Panc1 (cell line): Measurements from ENCODE around the gene ZSCAN20. TPM values are rescaled to one million over a fixed set of nuclear protein-coding genes. Genes with fewer than 3 reads are reported as not detected.

Source experiments
- ATAC-seq: fragments of 200-7000 bp; cut with Tn5 transposase; 2 replicates; pipeline ENCODE4 v1.9.1; 2020; ENCODE audit warnings: mild to moderate bottlenecking, moderate library complexity
- BruUV-seq: library from RNA; stranded (reverse); fragments of 400-500 nt; replicated peaks from 2 replicates; lab custom pipeline; 2021; lab: Mats Ljungman, UMichigan
- CTCF ChIA-PET: fragments of 300-600 bp; sonication (Branson Sonifier 250); formaldehyde crosslinking; loops from one replicate; lab custom pipeline; 2022; ENCODE audit warnings: antibody characterized with exemption; lab: Charles Lee
- POLR2A ChIA-PET: fragments of 300-600 bp; sonication (Branson Sonifier 250); formaldehyde crosslinking; loops from one replicate; lab custom pipeline; 2022; ENCODE audit warnings: antibody characterized with exemption; lab: Charles Lee
- DNase-seq: peaks from one replicate; pipeline ENCODE4 v3.0.0-alpha.2; 2010; ENCODE audit warnings: low read depth, low spot score
- H3K27ac ChIP-seq: 2 replicates; pipeline ENCODE4 v1.5.1; 2011; ENCODE audit warnings: mild to moderate bottlenecking, low read length, inconsistent platforms
- H3K27me3 ChIP-seq: fragments of 200-500 bp; sonication (Bioruptor generic); 2 replicates; pipeline ENCODE4 v1.6.0; 2014; ENCODE audit warnings: low read length, inconsistent platforms; ENCODE audit not compliant: control insufficient read depth, insufficient read depth
- H3K36me3 ChIP-seq: fragments of 200-500 bp; sonication (Bioruptor generic); 2 replicates; pipeline ENCODE4 v1.5.1; 2014; ENCODE audit warnings: inconsistent platforms, mild to moderate bottlenecking, low read length, moderate library complexity; ENCODE audit not compliant: control insufficient read depth, insufficient read depth
- H3K4me1 ChIP-seq: 2 replicates; pipeline ENCODE4 v1.5.1; 2011; ENCODE audit warnings: inconsistent platforms, mild to moderate bottlenecking, low read length, moderate library complexity; ENCODE audit not compliant: control insufficient read depth, insufficient read depth
- H3K4me3 ChIP-seq, 2 experiments: 2 replicates each; pipeline ENCODE4 v1.5.1; 2011 to 2012; ENCODE audit warnings: low read depth in 2 of 2, low read length in 2 of 2, mild to moderate bottlenecking in 2 of 2, inconsistent platforms in 1 of 2, moderate library complexity in 1 of 2
- H3K9me3 ChIP-seq: fragments of 200-500 bp; sonication (Bioruptor generic); 2 replicates; pipeline ENCODE4 v1.5.1; 2014; ENCODE audit warnings: low read depth, mild to moderate bottlenecking, inconsistent platforms, low read length, moderate library complexity; ENCODE audit not compliant: control insufficient read depth, insufficient read depth
- POLR2AphosphoS5 ChIP-seq: IDR thresholded peaks from 2 replicates; pipeline ENCODE4 v1.6.1; 2012; ENCODE audit warnings: mild to moderate bottlenecking, low read depth, low read length, moderate library complexity
- SIN3A ChIP-seq: IDR thresholded peaks from 2 replicates; pipeline ENCODE4 v1.6.1; 2012; ENCODE audit warnings: low read depth, mild to moderate bottlenecking, low read length, moderate library complexity, borderline replicate concordance; ENCODE audit not compliant: insufficient read depth
- TCF7L2 ChIP-seq: IDR thresholded peaks from 2 replicates; pipeline ENCODE4 v1.6.1; 2011; ENCODE audit warnings: mild to moderate bottlenecking, low read depth, low read length, inconsistent platforms
- in situ Hi-C: cut with HindIII; loops from 2 replicates; pipeline ENCODE4 v1.10.0; 2016; ENCODE audit warnings: low sequenced_read_pairs, low pct_unique_long_range_greater_than_20kb
- intact Hi-C: fragments of 100-400 bp; cut with micrococcal nuclease; formaldehyde crosslinking; loops from one replicate; pipeline ENCODE4 v1.10.0; 2022; ENCODE audit not compliant: unreplicated experiment
- total RNA-seq: library from RNA; stranded (reverse); gene quantifications from one replicate; pipeline ENCODE4 v1.2.1, GENCODE V29; 2021; ENCODE audit not compliant: unreplicated experiment
- TF ChIP-seq, protein P1 (sequence below), 2 experiments: IDR thresholded peaks; 2 replicates each; pipeline ENCODE4 v1.6.1; 2011 to 2012; ENCODE audit warnings: low read depth in 2 of 2, control low read depth in 1 of 2, low read length in 1 of 2, mild to moderate bottlenecking in 1 of 2, moderate library complexity in 1 of 2; ENCODE audit not compliant: insufficient read depth in 1 of 2
- TF ChIP-seq, protein P2 (sequence below): fragments of 450-650 bp; IDR thresholded peaks from 2 replicates; pipeline ENCODE4 v1.5.1; 2017; ENCODE audit warnings: mild to moderate bottlenecking

ZSCAN20 gene
- total RNA-seq, 1 experiment from 2014 or later = 6.9 TPM

DNA sequence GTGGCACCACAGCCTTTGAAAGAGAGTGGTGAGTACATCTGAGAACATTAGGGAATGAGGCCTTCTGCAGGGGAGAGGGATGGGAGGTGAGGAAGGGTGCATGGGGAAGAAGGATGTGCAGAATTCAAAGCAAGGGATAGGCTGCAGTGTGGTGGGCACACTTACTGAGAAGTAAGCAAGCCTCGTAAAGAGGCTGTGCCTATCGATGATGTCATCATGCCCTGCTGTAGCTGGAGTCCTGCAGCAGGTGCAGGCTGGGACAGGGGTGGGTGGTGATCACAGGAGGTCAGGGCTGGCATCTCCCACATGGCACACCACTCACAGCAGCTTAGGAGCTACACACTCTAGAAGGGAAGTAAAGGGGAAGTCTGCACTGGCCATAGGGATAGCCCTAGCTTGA is 16.2 kb downstream of the ZSCAN20 start:
- Histone ChIP-seq H3K27me3 (no peaks in the 10 kb centered on the region), H3K36me3 (no peaks in the 10 kb centered on the region; the same call in 1 of the 2 replicates), H3K4me3 (no peak overlapping the region), H3K9me3 (peaks cover 29% of the 10 kb centered on the region), H3K27ac (no peak overlapping the region), H3K4me1 (no peaks in the 10 kb centered on the region)
- in situ Hi-C loops (no loop called here), intact Hi-C loops (no loop called here)
- ATAC-seq (no peak), DNase-seq (no peak)
- no TSS peak for BruUV-seq
- ChIA-PET POLR2A (no interaction called here), CTCF (no interaction called here)
- TF ChIP-seq, protein P1, sequence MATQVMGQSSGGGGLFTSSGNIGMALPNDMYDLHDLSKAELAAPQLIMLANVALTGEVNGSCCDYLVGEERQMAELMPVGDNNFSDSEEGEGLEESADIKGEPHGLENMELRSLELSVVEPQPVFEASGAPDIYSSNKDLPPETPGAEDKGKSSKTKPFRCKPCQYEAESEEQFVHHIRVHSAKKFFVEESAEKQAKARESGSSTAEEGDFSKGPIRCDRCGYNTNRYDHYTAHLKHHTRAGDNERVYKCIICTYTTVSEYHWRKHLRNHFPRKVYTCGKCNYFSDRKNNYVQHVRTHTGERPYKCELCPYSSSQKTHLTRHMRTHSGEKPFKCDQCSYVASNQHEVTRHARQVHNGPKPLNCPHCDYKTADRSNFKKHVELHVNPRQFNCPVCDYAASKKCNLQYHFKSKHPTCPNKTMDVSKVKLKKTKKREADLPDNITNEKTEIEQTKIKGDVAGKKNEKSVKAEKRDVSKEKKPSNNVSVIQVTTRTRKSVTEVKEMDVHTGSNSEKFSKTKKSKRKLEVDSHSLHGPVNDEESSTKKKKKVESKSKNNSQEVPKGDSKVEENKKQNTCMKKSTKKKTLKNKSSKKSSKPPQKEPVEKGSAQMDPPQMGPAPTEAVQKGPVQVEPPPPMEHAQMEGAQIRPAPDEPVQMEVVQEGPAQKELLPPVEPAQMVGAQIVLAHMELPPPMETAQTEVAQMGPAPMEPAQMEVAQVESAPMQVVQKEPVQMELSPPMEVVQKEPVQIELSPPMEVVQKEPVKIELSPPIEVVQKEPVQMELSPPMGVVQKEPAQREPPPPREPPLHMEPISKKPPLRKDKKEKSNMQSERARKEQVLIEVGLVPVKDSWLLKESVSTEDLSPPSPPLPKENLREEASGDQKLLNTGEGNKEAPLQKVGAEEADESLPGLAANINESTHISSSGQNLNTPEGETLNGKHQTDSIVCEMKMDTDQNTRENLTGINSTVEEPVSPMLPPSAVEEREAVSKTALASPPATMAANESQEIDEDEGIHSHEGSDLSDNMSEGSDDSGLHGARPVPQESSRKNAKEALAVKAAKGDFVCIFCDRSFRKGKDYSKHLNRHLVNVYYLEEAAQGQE (IDR thresholded peaks at IDR 0.05; ENCODE audit: insufficient read depth in 1 of 2, low read depth in 2 of 2, low read length in 1 of 2) = no peak
- no peak for TF ChIP-seq TCF7L2
- no peak for TF ChIP-seq SIN3A
- TF ChIP-seq, protein P2, sequence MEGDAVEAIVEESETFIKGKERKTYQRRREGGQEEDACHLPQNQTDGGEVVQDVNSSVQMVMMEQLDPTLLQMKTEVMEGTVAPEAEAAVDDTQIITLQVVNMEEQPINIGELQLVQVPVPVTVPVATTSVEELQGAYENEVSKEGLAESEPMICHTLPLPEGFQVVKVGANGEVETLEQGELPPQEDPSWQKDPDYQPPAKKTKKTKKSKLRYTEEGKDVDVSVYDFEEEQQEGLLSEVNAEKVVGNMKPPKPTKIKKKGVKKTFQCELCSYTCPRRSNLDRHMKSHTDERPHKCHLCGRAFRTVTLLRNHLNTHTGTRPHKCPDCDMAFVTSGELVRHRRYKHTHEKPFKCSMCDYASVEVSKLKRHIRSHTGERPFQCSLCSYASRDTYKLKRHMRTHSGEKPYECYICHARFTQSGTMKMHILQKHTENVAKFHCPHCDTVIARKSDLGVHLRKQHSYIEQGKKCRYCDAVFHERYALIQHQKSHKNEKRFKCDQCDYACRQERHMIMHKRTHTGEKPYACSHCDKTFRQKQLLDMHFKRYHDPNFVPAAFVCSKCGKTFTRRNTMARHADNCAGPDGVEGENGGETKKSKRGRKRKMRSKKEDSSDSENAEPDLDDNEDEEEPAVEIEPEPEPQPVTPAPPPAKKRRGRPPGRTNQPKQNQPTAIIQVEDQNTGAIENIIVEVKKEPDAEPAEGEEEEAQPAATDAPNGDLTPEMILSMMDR = no peak
- TF ChIP-seq POLR2AphosphoS5 = no peak

DNA sequence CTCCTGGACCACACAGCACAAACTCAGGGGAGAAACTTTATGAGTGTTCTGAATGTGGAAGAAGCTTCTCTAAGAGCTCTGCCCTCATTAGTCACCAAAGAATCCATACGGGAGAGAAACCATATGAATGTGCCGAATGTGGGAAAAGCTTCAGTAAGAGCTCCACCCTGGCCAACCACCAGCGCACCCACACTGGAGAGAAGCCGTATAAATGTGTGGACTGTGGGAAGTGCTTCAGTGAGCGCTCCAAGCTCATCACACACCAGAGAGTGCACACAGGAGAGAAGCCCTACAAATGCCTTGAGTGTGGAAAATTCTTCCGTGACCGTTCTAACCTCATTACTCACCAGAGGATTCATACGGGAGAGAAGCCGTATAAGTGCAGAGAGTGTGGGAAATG is 22.5 kb downstream of the ZSCAN20 start:
- no peaks in the 10 kb centered on the region for H3K36me3 ChIP-seq
- POLR2A ChIA-PET = no interaction called here

More for the DNA sequence above, 22.5 kb downstream of the ZSCAN20 start:
- peaks cover 65% of the 10 kb centered on the region for H3K9me3 ChIP-seq
- DNase-seq = no peak
- no peaks in the 10 kb centered on the region for H3K4me1 ChIP-seq
- in situ Hi-C loops = no loop called here
- CTCF ChIA-PET = no interaction called here
- H3K27ac ChIP-seq = no peak overlapping the region
- H3K4me3 ChIP-seq = no peak overlapping the region
- BruUV-seq = no TSS peak
- ATAC-seq = no peak
- TF ChIP-seq TCF7L2 (no peak), POLR2AphosphoS5 (no peak), SIN3A (no peak)
- TF ChIP-seq, protein P1 (IDR thresholded peaks at IDR 0.05; ENCODE audit: insufficient read depth in 1 of 2, low read depth in 2 of 2, low read length in 1 of 2) = no peak
- TF ChIP-seq, protein P2 = no peak
- intact Hi-C loops = no loop called here
- H3K27me3 ChIP-seq = no peaks in the 10 kb centered on the region
